Measurements from ENCODE around the gene YPEL2. TPM values are rescaled to one million over a fixed set of nuclear protein-coding genes. Genes with fewer than 3 reads are reported as not detected.

Gene YPEL2
- total RNA-seq, 2 experiments from 2014 or later = 0.88 to 3.1 TPM

- no TSS peak for BruUV-seq (replicated peaks)
- ChIA-PET CTCF (ENCODE audit: unreplicated experiment) (interaction anchor here (1.3 kb wide), 1 partner anchor 15 kb away, joined by 3 read pairs; no protein-coding TSS in a partner anchor), POLR2A (no interaction called here)
- Histone ChIP-seq H3K4me1 (ENCODE audit: insufficient read depth, low read length, poor library complexity, severe bottlenecking) (peaks cover 58% of the 10 kb centered on the region), H3K79me2 (ENCODE audit: insufficient read depth, low read depth, low read length) (no peaks in the 10 kb centered on the region), H2AFZ (ENCODE audit: low read length) (no peak overlapping the region), H3K4me2 (ENCODE audit: low read length) (no peak overlapping the region), H3K27ac (ENCODE audit: low read depth, low read length, poor library complexity, severe bottlenecking) (no peak overlapping the region), H3K9me3 (ENCODE audit: low read length) (no peaks in the 10 kb centered on the region), H4K20me1 (ENCODE audit: insufficient read depth, low read length) (no peaks in the 10 kb centered on the region), H3K4me3 (ENCODE audit: low read depth, low read length, poor library complexity, severe bottlenecking) (no peak overlapping the region), H3K9me2 (ENCODE audit: insufficient read depth, low read length) (no peaks in the 10 kb centered on the region), H3K36me3 (ENCODE audit: insufficient read depth, low read length) (no peaks in the 10 kb centered on the region)
- TF ChIP-seq, protein P1, sequence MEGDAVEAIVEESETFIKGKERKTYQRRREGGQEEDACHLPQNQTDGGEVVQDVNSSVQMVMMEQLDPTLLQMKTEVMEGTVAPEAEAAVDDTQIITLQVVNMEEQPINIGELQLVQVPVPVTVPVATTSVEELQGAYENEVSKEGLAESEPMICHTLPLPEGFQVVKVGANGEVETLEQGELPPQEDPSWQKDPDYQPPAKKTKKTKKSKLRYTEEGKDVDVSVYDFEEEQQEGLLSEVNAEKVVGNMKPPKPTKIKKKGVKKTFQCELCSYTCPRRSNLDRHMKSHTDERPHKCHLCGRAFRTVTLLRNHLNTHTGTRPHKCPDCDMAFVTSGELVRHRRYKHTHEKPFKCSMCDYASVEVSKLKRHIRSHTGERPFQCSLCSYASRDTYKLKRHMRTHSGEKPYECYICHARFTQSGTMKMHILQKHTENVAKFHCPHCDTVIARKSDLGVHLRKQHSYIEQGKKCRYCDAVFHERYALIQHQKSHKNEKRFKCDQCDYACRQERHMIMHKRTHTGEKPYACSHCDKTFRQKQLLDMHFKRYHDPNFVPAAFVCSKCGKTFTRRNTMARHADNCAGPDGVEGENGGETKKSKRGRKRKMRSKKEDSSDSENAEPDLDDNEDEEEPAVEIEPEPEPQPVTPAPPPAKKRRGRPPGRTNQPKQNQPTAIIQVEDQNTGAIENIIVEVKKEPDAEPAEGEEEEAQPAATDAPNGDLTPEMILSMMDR (conservative IDR thresholded peaks at IDR 0.05; ENCODE audit: low read length) = no peak
- no peak for TF ChIP-seq EZH2phosphoT487 (IDR thresholded peaks at IDR 0.05; ENCODE audit: borderline replicate concordance, low read depth, low read length)
- intact Hi-C loops (cut with micrococcal nuclease; ENCODE audit: unreplicated experiment) = no loop called here
- DNase-seq (ENCODE audit: low spot score) = no peak
Measured at GRCh38 chr17:59368218-59368857, 36.9 kb downstream of the YPEL2 start.

DNA sequence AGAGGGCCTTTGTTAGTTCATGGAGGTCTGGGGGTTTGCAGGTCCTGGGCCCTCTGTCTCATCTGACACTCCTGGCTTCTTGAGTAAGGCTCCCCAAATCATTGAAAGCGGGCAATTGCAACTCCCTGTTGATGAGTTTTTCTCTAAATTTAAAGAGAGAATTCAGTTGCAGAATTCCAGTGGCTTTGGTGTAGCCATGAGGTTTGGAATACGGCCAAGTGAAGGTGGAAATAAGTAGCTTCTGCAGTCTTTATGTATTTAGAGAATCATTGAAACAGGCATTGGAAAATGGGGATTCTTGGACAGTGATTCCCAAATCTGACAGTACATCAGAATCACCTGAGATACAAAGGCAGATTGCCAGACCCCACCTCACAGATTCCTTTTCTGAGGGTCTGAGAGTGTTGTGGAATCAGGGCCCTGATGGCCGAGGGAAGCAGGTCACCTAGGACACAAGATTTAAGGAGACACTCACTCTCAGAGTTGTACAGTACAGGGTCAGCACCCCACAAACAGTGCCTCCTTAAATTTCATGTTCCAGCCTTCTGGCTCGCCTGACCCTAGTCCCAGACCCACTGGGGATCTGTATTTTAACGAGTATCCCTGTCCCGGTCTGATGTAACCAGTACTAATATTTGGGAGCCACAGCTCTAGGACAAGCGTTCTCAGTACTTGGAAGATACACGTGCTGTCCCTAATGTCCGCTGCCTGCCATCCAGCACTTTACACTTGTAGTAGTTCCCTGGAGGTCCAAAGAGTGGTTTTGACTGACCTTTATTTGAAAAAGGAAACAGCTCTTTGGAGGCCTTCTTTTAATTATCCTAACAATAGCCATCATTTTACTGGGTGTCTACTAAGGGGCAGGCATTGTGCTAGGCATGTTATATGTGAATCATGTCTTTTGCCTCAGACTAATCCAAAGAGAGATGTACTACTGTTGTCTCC is 37.8 kb downstream of the YPEL2 start:
- no peak for TF ChIP-seq EZH2phosphoT487 (IDR thresholded peaks at IDR 0.05; ENCODE audit: borderline replicate concordance, low read depth, low read length)
- TF ChIP-seq, protein P1 (conservative IDR thresholded peaks at IDR 0.05; ENCODE audit: low read length) = no peak
- Histone ChIP-seq H3K36me3 (ENCODE audit: insufficient read depth, low read length) (no peaks in the 10 kb centered on the region), H3K9me2 (ENCODE audit: insufficient read depth, low read length) (no peaks in the 10 kb centered on the region), H3K4me3 (ENCODE audit: low read depth, low read length, poor library complexity, severe bottlenecking) (no peak overlapping the region), H3K79me2 (ENCODE audit: insufficient read depth, low read depth, low read length) (no peaks in the 10 kb centered on the region), H3K4me2 (ENCODE audit: low read length) (no peak overlapping the region), H3K4me1 (ENCODE audit: insufficient read depth, low read length, poor library complexity, severe bottlenecking) (peaks cover 55% of the 10 kb centered on the region), H4K20me1 (ENCODE audit: insufficient read depth, low read length) (no peaks in the 10 kb centered on the region), H3K27ac (ENCODE audit: low read depth, low read length, poor library complexity, severe bottlenecking) (no peak overlapping the region), H3K9me3 (ENCODE audit: low read length) (no peaks in the 10 kb centered on the region), H2AFZ (ENCODE audit: low read length) (no peak overlapping the region)
- POLR2A ChIA-PET = no interaction called here
- intact Hi-C loops (cut with micrococcal nuclease; ENCODE audit: unreplicated experiment) = no loop called here
- no TSS peak for BruUV-seq (replicated peaks)
- DNase-seq (ENCODE audit: low spot score) = no peak
- CTCF ChIA-PET (ENCODE audit: unreplicated experiment) = interaction anchor here (1.3 kb wide), 1 partner anchor 16 kb away, joined by 3 read pairs; no protein-coding TSS in a partner anchor

Data from OCI-LY7 (cell line).